ENCODE measurements around the gene SLC25A39. TPM values are rescaled to one million over a fixed set of nuclear protein-coding genes. Genes with fewer than 3 reads are reported as not detected.

Gene SLC25A39
- total RNA-seq, 1 donor from 2014 or later, result 89.8 TPM

DNA sequence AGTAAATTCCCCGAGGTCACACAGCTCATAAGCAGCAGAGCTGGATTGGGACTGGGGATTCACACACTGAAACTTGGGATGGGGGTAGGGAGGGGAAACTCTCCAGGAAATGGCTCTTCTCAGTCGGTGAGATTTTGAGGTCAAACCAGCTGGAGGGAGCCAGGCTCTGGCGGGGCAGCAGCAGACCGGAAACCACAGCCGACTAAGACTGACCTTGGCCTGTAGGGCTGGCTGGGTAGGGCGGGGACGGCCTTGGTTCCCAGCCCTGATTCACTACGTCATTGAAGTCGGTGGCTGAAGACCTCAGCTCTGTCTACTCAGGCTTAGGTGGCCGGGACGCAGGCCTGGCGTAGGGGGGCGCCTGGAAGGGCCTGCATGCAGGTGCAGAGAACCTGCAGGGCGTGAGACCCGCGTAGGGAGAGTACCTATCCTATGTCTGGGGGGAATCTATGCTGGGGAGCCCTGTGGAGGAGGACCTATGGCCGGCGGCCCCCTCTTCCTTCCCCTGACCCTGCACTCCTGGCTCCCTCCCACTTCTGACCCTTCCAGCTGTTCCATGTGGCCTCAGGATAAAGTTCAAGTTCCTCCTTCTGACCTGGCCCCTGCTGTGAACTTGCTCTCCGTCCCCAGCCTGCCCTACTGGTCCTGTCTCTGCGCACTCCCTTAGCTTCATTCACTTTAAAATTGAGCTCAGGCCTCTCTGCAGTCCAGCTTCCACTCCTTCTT lies 44.8 kb downstream of the SLC25A39 start:
- DNase-seq (ENCODE audit: low spot score), result peak; percentile 64

DNA sequence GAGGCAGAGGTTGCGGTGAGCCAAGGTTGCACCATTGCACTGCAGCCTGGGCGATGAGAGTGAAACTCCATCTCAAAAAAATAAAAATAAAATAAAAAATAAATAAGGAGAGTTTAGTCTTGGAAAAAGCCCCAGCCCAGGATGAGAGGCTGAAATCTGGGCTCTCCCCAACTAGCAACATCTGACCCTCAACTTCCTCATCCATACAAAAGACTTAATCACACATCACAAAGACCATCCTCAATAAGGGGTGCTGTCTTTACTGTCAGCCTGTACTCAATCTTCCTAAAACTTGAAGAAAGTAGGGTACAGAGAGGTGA lies 45.3 kb downstream of the SLC25A39 start:
- no peak for DNase-seq (ENCODE audit: low spot score)

DNA sequence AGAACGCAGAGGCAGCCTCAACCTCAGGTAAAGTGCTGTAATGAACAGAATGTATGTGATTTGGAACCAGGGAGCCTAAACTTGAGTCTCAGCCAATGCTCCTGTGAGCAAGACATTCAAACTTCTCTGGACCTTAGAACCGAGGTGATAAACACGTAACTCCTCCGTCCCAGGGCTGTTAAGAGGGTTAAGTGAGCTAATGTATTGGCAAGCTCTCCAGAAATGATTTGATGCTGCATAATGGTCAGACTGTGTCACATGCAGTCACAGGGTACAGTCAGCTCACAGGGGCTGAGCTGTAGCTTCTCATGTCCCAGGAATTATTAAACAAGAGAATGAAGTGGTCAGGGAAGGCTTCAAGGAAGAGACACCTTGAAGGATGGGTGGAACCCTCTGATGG lies 46.6 kb downstream of the SLC25A39 start:
- no peak for DNase-seq (ENCODE audit: low spot score)

DNA sequence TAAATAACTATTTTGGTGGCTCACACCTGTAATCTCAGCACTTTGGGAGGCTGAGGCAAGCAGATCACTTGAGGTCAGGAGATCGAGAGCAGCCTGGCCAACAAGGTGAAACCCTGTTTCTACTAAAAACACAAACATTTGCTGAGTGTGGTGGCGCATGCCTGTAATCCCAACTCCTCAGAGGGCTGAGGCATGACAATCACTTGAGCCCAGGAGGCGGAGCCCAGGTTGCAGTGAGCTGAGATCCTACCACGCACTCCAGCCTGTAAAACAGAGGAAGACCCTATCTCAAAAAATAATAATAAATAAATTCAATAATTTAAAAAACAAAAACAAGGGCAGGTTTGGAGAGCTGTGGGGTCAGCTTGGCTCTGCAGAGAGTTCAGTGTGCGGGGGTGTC lies 51.0 kb downstream of the SLC25A39 start:
- no peak for DNase-seq (ENCODE audit: low spot score)

DNA sequence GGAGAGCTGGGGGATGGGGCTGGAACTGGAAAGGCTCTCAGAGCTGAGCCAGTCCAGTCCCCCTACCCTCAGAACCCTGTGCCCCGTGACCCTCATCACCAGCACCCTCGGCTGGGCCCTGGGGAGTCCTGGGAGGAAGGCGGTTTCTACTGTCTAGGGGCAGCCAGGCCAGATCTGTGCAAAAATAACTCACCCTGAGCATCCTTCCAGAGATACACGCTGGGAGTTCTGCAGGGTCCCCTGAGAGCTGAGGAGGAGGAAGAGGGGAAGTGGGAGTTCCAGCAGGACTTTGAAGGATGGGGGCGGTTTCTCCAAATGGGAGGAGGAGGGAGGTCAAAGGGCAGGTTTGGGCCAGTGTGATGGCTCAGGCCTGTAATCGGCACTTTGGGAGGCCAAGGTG lies 51.7 kb downstream of the SLC25A39 start:
- DNase-seq (ENCODE audit: low spot score), result no peak

DNA sequence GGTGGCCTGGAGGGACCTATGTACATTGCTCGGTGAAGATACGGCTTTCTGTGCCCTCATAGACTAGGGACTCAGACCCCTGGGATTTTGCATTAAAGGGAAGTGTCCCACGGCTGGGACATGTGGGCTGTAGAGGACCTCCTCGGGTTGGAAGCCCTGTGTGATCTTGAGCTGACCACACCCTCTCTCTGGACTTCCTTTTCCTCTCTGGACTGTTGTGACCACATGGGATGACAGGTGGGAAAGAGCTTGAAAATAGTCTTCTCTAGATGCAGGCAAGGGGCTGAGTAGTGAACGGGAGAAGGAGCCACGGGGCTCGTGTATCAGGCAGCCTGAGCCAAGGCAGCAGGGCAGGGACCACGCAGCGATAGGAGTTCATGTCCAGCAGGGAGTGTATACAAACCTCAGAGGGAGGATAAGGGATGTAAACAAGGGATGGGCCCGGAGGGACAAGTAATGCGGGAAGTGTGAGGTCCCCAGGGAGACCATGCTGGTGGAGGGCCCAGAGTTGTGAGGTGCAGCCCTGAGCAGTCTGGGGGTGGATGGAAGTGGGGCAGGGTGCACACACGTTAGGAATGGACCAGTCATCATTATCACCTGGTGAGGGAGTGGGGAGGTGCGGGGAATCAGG lies 52.2 kb downstream of the SLC25A39 start:
- no peak for DNase-seq (ENCODE audit: low spot score)

Other genes with a start within 250 kb of the SLC25A39 start
- 26.7 TPM for gene HDAC5, start 201.2 kb downstream of the SLC25A39 start, total RNA-seq (ENCODE audit: insufficient read depth, low replicate concordance)
- gene HROB, start 182.9 kb downstream of the SLC25A39 start, total RNA-seq (ENCODE audit: insufficient read depth, low replicate concordance), result 2.6 TPM
- gene ASB16, start 154.1 kb downstream of the SLC25A39 start, total RNA-seq (ENCODE audit: insufficient read depth, low replicate concordance), result not detected
- gene TMUB2, start 137.9 kb downstream of the SLC25A39 start, total RNA-seq (ENCODE audit: insufficient read depth, low replicate concordance), result 24.6 TPM
- 33.0 TPM for gene ATXN7L3, start 124.9 kb downstream of the SLC25A39 start, total RNA-seq (ENCODE audit: insufficient read depth, low replicate concordance)
- gene UBTF, start 105.1 kb downstream of the SLC25A39 start, total RNA-seq (ENCODE audit: insufficient read depth, low replicate concordance), result 123 TPM
- gene SLC4A1, start 56.7 kb downstream of the SLC25A39 start, total RNA-seq (ENCODE audit: insufficient read depth, low replicate concordance), result 34.4 TPM
- gene RUNDC3A, start 16.2 kb downstream of the SLC25A39 start, total RNA-seq (ENCODE audit: insufficient read depth, low replicate concordance), result 17.3 TPM
- gene GRN, start 20.5 kb upstream of the SLC25A39 start, total RNA-seq (ENCODE audit: insufficient read depth, low replicate concordance), result 208 TPM
- 16.4 TPM for gene FAM171A2, start 39.0 kb upstream of the SLC25A39 start, total RNA-seq (ENCODE audit: insufficient read depth, low replicate concordance)
- gene ITGA2B, start 64.8 kb upstream of the SLC25A39 start, total RNA-seq (ENCODE audit: insufficient read depth, low replicate concordance), result 4.3 TPM
- gene GPATCH8, start 178.6 kb upstream of the SLC25A39 start, total RNA-seq (ENCODE audit: insufficient read depth, low replicate concordance), result 28.2 TPM
- 19.5 TPM for gene FZD2, start 232.7 kb upstream of the SLC25A39 start, total RNA-seq (ENCODE audit: insufficient read depth, low replicate concordance)

All from umbilical cord (tissue), 2 donors.